ENCODE measurements around the gene TMED9.

DNA sequence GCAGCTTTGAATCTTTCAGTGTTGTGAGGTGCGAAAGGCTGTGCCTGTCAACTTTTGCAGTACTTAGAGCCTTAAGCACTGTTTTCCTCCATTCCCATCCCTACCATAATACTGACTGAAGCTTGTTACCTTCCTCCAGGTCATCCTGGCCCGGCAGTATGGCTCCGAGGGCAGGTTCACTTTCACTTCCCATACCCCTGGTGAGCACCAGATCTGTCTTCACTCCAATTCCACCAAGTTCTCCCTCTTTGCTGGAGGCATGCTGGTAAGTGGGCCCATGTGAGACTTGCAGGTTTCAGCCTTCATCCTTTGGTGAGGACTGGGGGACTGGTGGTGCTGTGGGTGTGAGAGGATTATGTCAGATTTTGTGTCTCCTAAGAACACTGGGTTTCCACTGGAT, 1.5 kb downstream of the TMED9 start:
- TF ChIP-seq, protein P1, sequence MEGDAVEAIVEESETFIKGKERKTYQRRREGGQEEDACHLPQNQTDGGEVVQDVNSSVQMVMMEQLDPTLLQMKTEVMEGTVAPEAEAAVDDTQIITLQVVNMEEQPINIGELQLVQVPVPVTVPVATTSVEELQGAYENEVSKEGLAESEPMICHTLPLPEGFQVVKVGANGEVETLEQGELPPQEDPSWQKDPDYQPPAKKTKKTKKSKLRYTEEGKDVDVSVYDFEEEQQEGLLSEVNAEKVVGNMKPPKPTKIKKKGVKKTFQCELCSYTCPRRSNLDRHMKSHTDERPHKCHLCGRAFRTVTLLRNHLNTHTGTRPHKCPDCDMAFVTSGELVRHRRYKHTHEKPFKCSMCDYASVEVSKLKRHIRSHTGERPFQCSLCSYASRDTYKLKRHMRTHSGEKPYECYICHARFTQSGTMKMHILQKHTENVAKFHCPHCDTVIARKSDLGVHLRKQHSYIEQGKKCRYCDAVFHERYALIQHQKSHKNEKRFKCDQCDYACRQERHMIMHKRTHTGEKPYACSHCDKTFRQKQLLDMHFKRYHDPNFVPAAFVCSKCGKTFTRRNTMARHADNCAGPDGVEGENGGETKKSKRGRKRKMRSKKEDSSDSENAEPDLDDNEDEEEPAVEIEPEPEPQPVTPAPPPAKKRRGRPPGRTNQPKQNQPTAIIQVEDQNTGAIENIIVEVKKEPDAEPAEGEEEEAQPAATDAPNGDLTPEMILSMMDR (conservative IDR thresholded peaks at IDR 0.05) = no peak
- TF ChIP-seq ZFX (IDR thresholded peaks at IDR 0.05) = no peak
